HL-60 (cell line): ENCODE data around the gene HAPLN2.

Experiments used
- CTCF ChIP-seq: IDR thresholded peaks from one replicate; pipeline ENCODE4 v1.5.1; 2011; ENCODE audit warnings: low read length, control low read depth, inconsistent platforms; ENCODE audit not compliant: insufficient read depth
- GABPA ChIP-seq: IDR thresholded peaks from 2 replicates; pipeline ENCODE4 v1.6.1; 2012; ENCODE audit warnings: low read depth
- POLR2AphosphoS5 ChIP-seq: IDR thresholded peaks from 2 replicates; pipeline ENCODE4 v1.6.1; 2012; ENCODE audit warnings: low read depth
- REST ChIP-seq: IDR thresholded peaks from 2 replicates; pipeline ENCODE4 v1.6.1; 2012; ENCODE audit warnings: low read depth; ENCODE audit not compliant: insufficient replicate concordance

- no peak for TF ChIP-seq POLR2AphosphoS5
- no peak for TF ChIP-seq GABPA
- no peak for TF ChIP-seq CTCF
- no peak for TF ChIP-seq REST
Measured at GRCh38 chr1:156612666-156613065, 6.5 kb upstream of the HAPLN2 start.
